H9 (cell line): ENCODE measurements around the gene CAPN2. TPM values are rescaled to one million over a fixed set of nuclear protein-coding genes. Genes with fewer than 3 reads are reported as not detected.
A peak's percentile ranks its signal among the peaks of the same experiment; 100 is the strongest.

Experiments
- DNase-seq: peaks from one replicate; pipeline ENCODE4 v3.0.0-alpha.2; 2017
- H2AFZ ChIP-seq: one replicate; pipeline ENCODE4 v1.6.1; 2013; ENCODE audit warnings: mild to moderate bottlenecking, low read length, control low read depth, moderate library complexity
- H2AK5ac ChIP-seq: 2 replicates; pipeline ENCODE4 v1.6.1; 2013; ENCODE audit warnings: low read length, control low read depth, mixed read lengths; ENCODE audit not compliant: insufficient read length
- H2BK120ac ChIP-seq: one replicate; pipeline ENCODE4 v1.6.1; 2013; ENCODE audit warnings: low read depth, mild to moderate bottlenecking, low read length, control low read depth, inconsistent platforms; ENCODE audit not compliant: poor library complexity, severe bottlenecking
- H2BK12ac ChIP-seq: 2 replicates; pipeline ENCODE4 v1.6.1; 2013; ENCODE audit warnings: low read length, control low read depth, mixed read lengths, low read depth; ENCODE audit not compliant: insufficient read length
- H2BK15ac ChIP-seq: 2 replicates; pipeline ENCODE4 v1.6.1; 2013; ENCODE audit warnings: low read depth, low read length, control low read depth
- H2BK20ac ChIP-seq: one replicate; pipeline ENCODE4 v1.6.1; 2013; ENCODE audit warnings: low read depth, mild to moderate bottlenecking, low read length, control low read depth, inconsistent platforms; ENCODE audit not compliant: poor library complexity, severe bottlenecking
- H2BK5ac ChIP-seq: 2 replicates; pipeline ENCODE4 v1.6.1; 2013; ENCODE audit warnings: low read length, control low read depth, mixed read lengths; ENCODE audit not compliant: insufficient read length
- H3K14ac ChIP-seq: 2 replicates; pipeline ENCODE4 v1.6.1; 2013; ENCODE audit warnings: low read length, control low read depth; ENCODE audit not compliant: insufficient read depth
- H3K18ac ChIP-seq: 2 replicates; pipeline ENCODE4 v1.6.1; 2013; ENCODE audit warnings: low read depth, mild to moderate bottlenecking, mixed read lengths, low read length, control low read depth; ENCODE audit not compliant: insufficient read length
- H3K23ac ChIP-seq: 2 replicates; pipeline ENCODE4 v1.6.1; 2013; ENCODE audit warnings: low read length, control low read depth, mixed read lengths, low read depth; ENCODE audit not compliant: insufficient read length
- H3K23me2 ChIP-seq: 2 replicates; pipeline ENCODE4 v1.6.1; 2013; ENCODE audit warnings: low read depth, mild to moderate bottlenecking, mixed read lengths, low read length, control low read depth; ENCODE audit not compliant: insufficient read length, poor library complexity, severe bottlenecking
- H3K27ac ChIP-seq: 2 replicates; pipeline ENCODE4 v1.5.1; 2013; ENCODE audit warnings: low read length, control low read depth, mixed read lengths, low read depth; ENCODE audit not compliant: insufficient read length
- H3K27me3 ChIP-seq: 2 replicates; pipeline ENCODE4 v1.6.1; 2013; ENCODE audit warnings: low read length, control low read depth, inconsistent platforms; ENCODE audit not compliant: insufficient read depth
- H3K4ac ChIP-seq: 2 replicates; pipeline ENCODE4 v1.6.1; 2013; ENCODE audit warnings: low read depth, mild to moderate bottlenecking, control low read depth, inconsistent platforms, low read length, moderate library complexity
- H3K4me1 ChIP-seq: 2 replicates; pipeline ENCODE4 v1.6.1; 2013; ENCODE audit warnings: low read length, control low read depth, inconsistent platforms; ENCODE audit not compliant: insufficient read depth
- H3K4me2 ChIP-seq: 2 replicates; pipeline ENCODE4 v1.6.1; 2013; ENCODE audit warnings: low read length, control low read depth, mixed read lengths; ENCODE audit not compliant: insufficient read length, insufficient read depth
- H3K56ac ChIP-seq: 2 replicates; pipeline ENCODE4 v1.6.1; 2013; ENCODE audit warnings: low read depth, mild to moderate bottlenecking, mixed read lengths, low read length, control low read depth; ENCODE audit not compliant: insufficient read length
- H3K79me1 ChIP-seq: 2 replicates; pipeline ENCODE4 v1.6.1; 2013; ENCODE audit warnings: low read depth, mild to moderate bottlenecking, moderate library complexity, low read length, control low read depth, inconsistent platforms; ENCODE audit not compliant: insufficient read depth, poor library complexity, severe bottlenecking
- H3K79me2 ChIP-seq: 2 replicates; pipeline ENCODE4 v1.6.1; 2013; ENCODE audit warnings: low read length, control low read depth, inconsistent platforms; ENCODE audit not compliant: insufficient read depth
- H3K9ac ChIP-seq: 2 replicates; pipeline ENCODE4 v1.6.1; 2013; ENCODE audit warnings: low read length, control low read depth, mixed read lengths; ENCODE audit not compliant: insufficient read length; ENCODE audit errors: extremely low read depth
- H3K9me3 ChIP-seq: one replicate; pipeline ENCODE4 v1.6.1; 2013; ENCODE audit warnings: low read depth, low read length, inconsistent platforms; ENCODE audit not compliant: control insufficient read depth
- H3T11ph ChIP-seq: one replicate; pipeline ENCODE4 v1.6.1; 2013; ENCODE audit warnings: mild to moderate bottlenecking, low read length, control low read depth, inconsistent platforms
- H4K20me1 ChIP-seq: one replicate; pipeline ENCODE4 v1.6.1; 2013; ENCODE audit not compliant: control insufficient read depth, insufficient read length, insufficient read depth
- H4K5ac ChIP-seq: 2 replicates; pipeline ENCODE4 v1.6.1; 2013; ENCODE audit warnings: low read depth, mild to moderate bottlenecking, mixed read lengths, low read length, control low read depth; ENCODE audit not compliant: insufficient read length
- H4K8ac ChIP-seq: replicated peaks from 2 replicates; pipeline ENCODE4 v1.6.1; 2013; ENCODE audit warnings: low read length, control low read depth, mixed read lengths, low read depth; ENCODE audit not compliant: insufficient read length
- H4K91ac ChIP-seq: 2 replicates; pipeline ENCODE4 v1.6.1; 2013; ENCODE audit warnings: low read depth, mild to moderate bottlenecking, moderate library complexity, mixed read lengths, low read length, control low read depth; ENCODE audit not compliant: insufficient read length
- H3K27ac Mint-ChIP-seq, 3 experiments: 2 replicates in 2 of 3; 3 replicates in 1 of 3; pipeline ENCODE4 v1.8.0; 2020 to 2021; ENCODE audit warnings: mixed read lengths in 3 of 3, mild to moderate bottlenecking in 1 of 3, moderate library complexity in 1 of 3
- H3K27me3 Mint-ChIP-seq: 2 replicates; pipeline ENCODE4 v1.8.0; 2021; ENCODE audit warnings: low read depth, mild to moderate bottlenecking, moderate library complexity, mixed read lengths
- H3K36me3 Mint-ChIP-seq, 3 experiments: 2 replicates in 2 of 3; 3 replicates in 1 of 3; pipeline ENCODE4 v1.8.0; 2020 to 2021; ENCODE audit warnings: low read depth in 3 of 3, mixed read lengths in 3 of 3; ENCODE audit not compliant: insufficient read depth in 1 of 3
- H3K4me1 Mint-ChIP-seq, 2 experiments: 2 replicates each; pipeline ENCODE4 v1.8.0; 2020; ENCODE audit warnings: mixed read lengths in 2 of 2
- H3K4me3 Mint-ChIP-seq, 2 experiments: 2 replicates in 1 of 2; 3 replicates in 1 of 2; pipeline ENCODE4 v1.8.0; 2020 to 2021; ENCODE audit warnings: mild to moderate bottlenecking in 2 of 2, mixed read lengths in 2 of 2, moderate library complexity in 1 of 2
- H3K9me3 Mint-ChIP-seq, 2 experiments: 2 replicates in 1 of 2; 3 replicates in 1 of 2; pipeline ENCODE4 v1.8.0; 2020; ENCODE audit warnings: mild to moderate bottlenecking in 2 of 2, mixed read lengths in 2 of 2, moderate library complexity in 1 of 2
- CTCF ChIP-seq: fragments of 200-600 bp; sonication (generic); conservative IDR thresholded peaks from 3 replicates; pipeline ENCODE4 v1.8.0; 2021; ENCODE audit warnings: antibody characterized with exemption, mild to moderate bottlenecking
- WGBS: extraction: QIAGEN DNeasy Blood & Tissue Kit; methylation state at CpG from one replicate; pipeline ENCODE4 v1.1.7; 2013; ENCODE audit warnings: missing lambda C conversion rate, low lambda C conversion rate, mixed read lengths; ENCODE audit not compliant: insufficient read length; ENCODE audit errors: extremely low coverage; 5-methylcytosine and 5-hydroxymethylcytosine counted together
- total RNA-seq: library from RNA; stranded (reverse); gene quantifications from 2 replicates; pipeline ENCODE4 v1.2.1, GENCODE V29; 2021

The CAPN2 gene
- total RNA-seq, 1 experiment from 2014 or later: 32.2 TPM

GRCh38 chr1:223752721-223753515 is 40.6 kb downstream of the CAPN2 start:
- Histone ChIP-seq H2BK5ac (no peak overlapping the region), H3K23ac (no peak overlapping the region), H2AFZ (no peak overlapping the region), H3K14ac (no peak overlapping the region), H2BK120ac (no peak overlapping the region), H3K23me2 (peaks cover 7% of the 10 kb centered on the region), H2BK12ac (no peak overlapping the region), H4K5ac (no peak overlapping the region), H3K9ac (no peak overlapping the region), H2BK15ac (no peak overlapping the region), H3K4ac (no peak overlapping the region), H4K20me1 (no peaks in the 10 kb centered on the region), H2AK5ac (no peak overlapping the region), H3K27ac (no peak overlapping the region), H3K4me1 (peaks cover 8% of the 10 kb centered on the region; the same call in 1 of the 2 replicates), H3K79me1 (no peaks in the 10 kb centered on the region), H3T11ph (no peak overlapping the region), H3K79me2 (no peaks in the 10 kb centered on the region), H3K4me2 (no peak overlapping the region), H3K18ac (no peak overlapping the region), H3K27me3 (peaks cover 7% of the 10 kb centered on the region; the same call in 1 of the 2 replicates), H3K56ac (no peak overlapping the region), H4K8ac (no peak overlapping the region), H2BK20ac (no peak overlapping the region), H4K91ac (no peak overlapping the region), H3K9me3 (no peaks in the 10 kb centered on the region)
- WGBS: no CpG with 5 or more reads among the region's 15 CpGs
- Mint-ChIP-seq H3K27ac (peak overlapping the region; percentile 22 to 92 (median 60); a peak in 5 of 7 replicates), H3K4me3 (no peak overlapping the region), H3K9me3 (no peaks in the 10 kb centered on the region), H3K27me3 (peaks cover 9% of the 10 kb centered on the region), H3K36me3 (peaks cover 5 to 28% (median 20%) of the 10 kb centered on the region in 3 experiments; a peak in 5 of 7 replicates), H3K4me1 (peaks cover 17 to 18% of the 10 kb centered on the region in 2 experiments)
- no peak for TF ChIP-seq CTCF
- DNase-seq: peak; percentile 88
